ENCODE data around the gene MACROD2. TPM values are rescaled to one million over a fixed set of nuclear protein-coding genes. Genes with fewer than 3 reads are reported as not detected.

Gene MACROD2
- total RNA-seq, 1 donor from 2014 or later, result 3.5 TPM

DNA sequence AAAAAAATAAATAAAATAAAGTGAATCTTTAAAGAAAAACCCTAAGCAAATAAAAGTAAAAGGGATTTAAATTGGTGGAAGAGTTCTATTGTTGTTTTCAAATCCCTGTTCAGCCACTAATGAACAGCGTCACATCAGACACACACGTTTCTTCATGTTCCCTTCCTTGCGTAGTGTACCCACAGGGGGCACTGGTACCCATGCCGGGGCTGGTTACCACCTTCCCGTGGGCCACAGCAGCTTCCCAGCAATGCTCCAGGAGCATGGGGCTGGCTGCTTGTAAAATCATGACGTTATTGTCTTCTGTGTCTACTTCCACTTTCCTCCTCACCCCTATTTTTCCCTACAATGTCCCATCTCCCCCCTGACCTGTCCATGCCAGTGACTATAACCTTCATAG, 1589.2 kb downstream of the MACROD2 start:
- Histone ChIP-seq H3K27ac (no peak overlapping the region), H3K4me1 (no peaks in the 10 kb centered on the region), H3K9me3 (no peaks in the 10 kb centered on the region), H3K36me3 (no peaks in the 10 kb centered on the region), H3K27me3 (no peaks in the 10 kb centered on the region), H3K4me3 (no peak overlapping the region)
- DNase-seq (ENCODE audit: low spot score in 2 of 2), result no peak
- intact Hi-C loops (cut with DNase I), result no loop called here
- TF ChIP-seq CTCF (IDR thresholded peaks at IDR 0.05), result no peak

GRCh38 chr20:15593081-15593480, 1597.8 kb downstream of the MACROD2 start:
- Histone ChIP-seq H3K4me3 (no peak overlapping the region), H3K9me3 (no peaks in the 10 kb centered on the region), H3K27me3 (no peaks in the 10 kb centered on the region), H3K27ac (no peak overlapping the region), H3K4me1 (no peaks in the 10 kb centered on the region), H3K36me3 (no peaks in the 10 kb centered on the region)
- DNase-seq (ENCODE audit: low spot score in 2 of 2), result no peak
- intact Hi-C loops (cut with DNase I), result no loop called here
- TF ChIP-seq CTCF (IDR thresholded peaks at IDR 0.05), result no peak

DNA sequence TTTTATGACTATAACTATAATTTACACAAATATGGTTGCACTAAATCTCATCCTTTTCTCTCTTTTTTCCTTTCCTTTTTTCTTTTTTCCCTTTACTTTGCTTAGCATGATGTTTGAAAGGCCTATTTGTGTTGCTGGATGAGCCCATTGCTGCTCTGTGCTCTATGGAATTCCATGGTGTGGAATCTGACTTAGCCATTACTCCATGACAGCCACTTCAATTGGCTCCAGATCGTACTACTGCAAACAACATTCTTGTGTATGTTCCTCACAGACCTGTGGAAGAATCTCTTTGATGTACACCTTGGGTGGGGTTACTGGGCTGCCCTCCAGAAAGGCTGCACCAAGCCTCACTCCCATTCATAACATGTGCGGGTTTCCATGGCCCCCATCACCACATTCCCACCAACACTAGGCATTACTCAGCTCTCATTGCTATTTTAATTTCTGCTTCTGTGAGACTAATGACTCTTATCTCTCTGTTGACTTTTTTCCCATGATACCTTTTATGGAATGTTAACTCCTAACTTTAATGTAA, 1598.9 kb downstream of the MACROD2 start:
- no peak overlapping the region for H3K27ac ChIP-seq
- no peaks in the 10 kb centered on the region for H3K4me1 ChIP-seq
- no peaks in the 10 kb centered on the region for H3K36me3 ChIP-seq
- TF ChIP-seq CTCF (IDR thresholded peaks at IDR 0.05), result no peak
- no peak overlapping the region for H3K4me3 ChIP-seq
- H3K9me3 ChIP-seq, result no peaks in the 10 kb centered on the region
- no peak for DNase-seq (ENCODE audit: low spot score in 2 of 2)
- intact Hi-C loops (cut with DNase I), result no loop called here
- H3K27me3 ChIP-seq, result no peaks in the 10 kb centered on the region

DNA sequence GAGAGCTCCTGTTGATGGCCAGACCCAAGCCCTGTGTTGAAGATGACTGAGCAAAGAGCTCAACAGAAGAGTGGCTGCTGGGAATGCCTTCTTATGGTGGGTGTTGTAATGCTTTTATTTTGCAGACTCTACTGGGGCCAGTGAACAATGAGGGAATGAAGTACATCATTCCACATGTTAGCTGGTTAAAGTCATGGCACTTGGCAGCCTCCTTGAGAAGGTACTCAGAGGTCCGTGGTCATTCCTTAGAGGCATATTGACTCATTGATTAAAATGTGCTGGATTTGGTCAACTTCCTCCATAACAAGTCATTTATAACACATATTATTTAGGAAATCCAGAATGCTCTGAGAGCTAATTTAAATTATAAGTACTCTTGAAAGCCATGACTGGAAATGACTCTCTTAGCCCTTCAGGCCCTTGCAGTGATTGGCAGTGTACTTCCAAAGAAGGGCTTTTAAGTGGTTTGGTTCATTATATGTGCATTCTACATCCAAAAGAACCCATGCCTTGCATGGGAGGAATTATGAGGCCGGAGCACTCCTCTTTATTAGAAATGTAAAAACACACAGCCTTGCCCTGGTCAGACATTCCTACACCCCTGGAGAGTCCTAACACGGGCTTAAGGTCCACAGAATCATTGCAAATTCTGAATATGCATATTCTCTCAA, 1601.0 kb downstream of the MACROD2 start:
- H3K27ac ChIP-seq, result no peak overlapping the region

DNA sequence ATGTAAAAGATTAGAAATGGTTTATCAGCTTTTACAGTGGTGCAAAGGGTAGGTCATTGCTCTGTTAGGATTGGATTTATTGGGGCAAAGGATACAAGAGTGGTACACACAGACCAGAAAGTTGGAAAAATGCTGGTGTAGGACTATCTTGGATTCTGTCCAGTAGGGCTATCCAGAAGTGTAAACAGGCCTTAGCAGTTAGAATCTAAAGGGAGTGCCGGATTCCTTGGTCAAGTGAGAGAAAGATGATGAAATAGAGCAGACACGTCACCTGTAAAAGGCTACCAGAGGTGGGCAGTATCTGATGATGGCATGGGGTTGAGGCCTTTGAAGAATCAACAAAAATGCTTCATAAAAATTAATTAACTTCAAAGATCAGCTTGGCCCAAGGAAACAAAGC, 1602.0 kb downstream of the MACROD2 start:
- Histone ChIP-seq H3K4me3 (no peak overlapping the region), H3K9me3 (no peaks in the 10 kb centered on the region), H3K36me3 (no peaks in the 10 kb centered on the region), H3K4me1 (no peaks in the 10 kb centered on the region), H3K27ac (no peak overlapping the region), H3K27me3 (no peaks in the 10 kb centered on the region)
- intact Hi-C loops (cut with DNase I), result no loop called here
- no peak for DNase-seq (ENCODE audit: low spot score in 2 of 2)
- no peak for TF ChIP-seq CTCF (IDR thresholded peaks at IDR 0.05)

More for the DNA sequence above, 1601.0 kb downstream of the MACROD2 start:
- no peaks in the 10 kb centered on the region for H3K9me3 ChIP-seq
- no peak for DNase-seq (ENCODE audit: low spot score in 2 of 2)
- intact Hi-C loops (cut with DNase I), result no loop called here
- H3K4me1 ChIP-seq, result no peaks in the 10 kb centered on the region
- H3K36me3 ChIP-seq, result no peaks in the 10 kb centered on the region
- no peaks in the 10 kb centered on the region for H3K27me3 ChIP-seq
- TF ChIP-seq CTCF (IDR thresholded peaks at IDR 0.05), result no peak
- H3K4me3 ChIP-seq, result no peak overlapping the region
